Breast epithelium (tissue), 3 donors: ENCODE data around the gene CDK6.

Source experiments
- CTCF ChIP-seq, 3 donors: fragments of 450-650 bp; IDR thresholded peaks; one replicate each; pipeline ENCODE4 v1.5.1; 2016 to 2017; ENCODE audit warnings: antibody characterized with exemption in 3 of 3, mild to moderate bottlenecking in 3 of 3, moderate library complexity in 3 of 3
- POLR2A ChIP-seq: fragments of 450-650 bp; IDR thresholded peaks from one replicate; pipeline ENCODE4 v1.6.1; 2016; ENCODE audit warnings: antibody characterized with exemption, mild to moderate bottlenecking, moderate library complexity

DNA sequence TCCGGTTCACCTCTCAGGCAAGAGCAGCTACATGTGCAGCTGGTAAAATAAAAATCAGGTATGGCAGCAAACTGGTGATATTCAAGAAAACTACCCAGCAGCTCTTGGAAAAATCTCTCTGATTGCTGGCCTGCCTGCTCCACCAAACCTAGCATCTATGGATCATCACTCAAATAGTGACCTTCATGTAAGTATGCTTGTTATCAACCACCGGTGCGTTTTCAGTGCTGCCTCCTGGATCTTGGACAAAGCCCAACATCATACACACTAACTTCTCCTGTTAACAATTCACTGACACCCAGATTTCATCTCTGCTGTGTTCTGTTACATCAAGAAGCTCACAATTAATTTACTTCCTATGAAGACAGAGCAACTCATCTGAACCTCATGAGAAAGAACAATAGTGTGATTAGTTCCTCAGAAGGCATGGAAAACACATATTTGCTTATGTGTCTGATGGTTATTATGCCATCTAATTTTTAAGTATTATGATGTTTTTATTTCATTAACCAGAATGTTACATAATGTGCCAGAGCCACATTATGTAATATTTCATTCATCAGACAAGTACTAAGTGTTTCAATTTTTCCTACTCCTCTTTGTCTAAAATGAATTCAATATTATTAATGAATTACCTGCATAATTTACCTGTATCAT is 8.8 kb downstream of the CDK6 start:
- no peak for TF ChIP-seq CTCF (IDR thresholded peaks at IDR 0.05)
- no peak for TF ChIP-seq POLR2A
